ENCODE results near the gene KNOP1.

- TF ChIP-seq POLR2A (IDR thresholded peaks at IDR 0.05; ENCODE audit: low read depth, low read length) (no peak), POLR2AphosphoS5 (IDR thresholded peaks at IDR 0.05; ENCODE audit: low read depth, low read length) (no peak), SPI1 (IDR thresholded peaks at IDR 0.05; ENCODE audit: low read depth, low read length) (no peak)
These were observed 4.3 kb downstream of the KNOP1 start for GRCh38 chr16:19713697-19714096.

Measured in GM12891 (cell line).